HEK293T (cell line): ENCODE data around the gene EYS.

Experiments
- ARNT ChIP-seq: fragments of 450-650 bp; IDR thresholded peaks from 2 replicates; pipeline ENCODE4 v1.6.1; 2017; ENCODE audit warnings: mild to moderate bottlenecking
- BHLHE40 ChIP-seq: fragments of 450-650 bp; IDR thresholded peaks from 2 replicates; pipeline ENCODE4 v1.6.1; 2016; ENCODE audit warnings: mild to moderate bottlenecking, moderate library complexity, borderline replicate concordance
- FOXA1 ChIP-seq: fragments of 450-650 bp; IDR thresholded peaks from 2 replicates; pipeline ENCODE4 v1.6.1; 2016; ENCODE audit warnings: mild to moderate bottlenecking
- FOXM1 ChIP-seq: fragments of 450-650 bp; IDR thresholded peaks from 2 replicates; pipeline ENCODE4 v1.6.1; 2017; ENCODE audit warnings: mild to moderate bottlenecking, borderline replicate concordance
- NFRKB ChIP-seq: fragments of 450-650 bp; IDR thresholded peaks from 2 replicates; pipeline ENCODE4 v1.6.1; 2016; ENCODE audit warnings: mild to moderate bottlenecking, moderate library complexity
- SP1 ChIP-seq: fragments of 450-650 bp; IDR thresholded peaks from 2 replicates; pipeline ENCODE4 v1.6.1; 2017
- SUZ12 ChIP-seq: fragments of 450-650 bp; IDR thresholded peaks from 2 replicates; pipeline ENCODE4 v1.6.1; 2016; ENCODE audit warnings: mild to moderate bottlenecking
- ZNF384 ChIP-seq: fragments of 450-650 bp; IDR thresholded peaks from 2 replicates; pipeline ENCODE4 v1.6.1; 2016
- TF ChIP-seq, protein P1 (sequence below): fragments of 450-650 bp; IDR thresholded peaks from 2 replicates; pipeline ENCODE4 v1.6.1; 2016

DNA sequence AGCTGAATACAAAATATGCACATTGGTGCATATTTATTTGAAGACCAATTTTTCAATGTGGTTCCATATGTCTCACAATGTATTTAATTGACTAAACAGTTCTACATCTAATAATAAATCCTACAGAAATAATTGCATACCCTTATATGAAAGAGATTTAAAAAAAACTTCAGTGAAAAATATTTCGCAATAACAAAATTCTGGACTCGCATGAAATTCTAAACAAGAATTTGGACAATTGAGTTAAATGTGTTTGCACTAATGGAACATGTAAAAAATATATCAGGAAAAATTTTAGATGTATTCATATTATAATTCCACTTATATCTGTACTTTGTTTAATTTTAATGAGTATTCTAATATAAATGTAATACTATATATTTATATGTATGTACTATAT is 1003.1 kb downstream of the EYS start:
- no peak for TF ChIP-seq SP1
- TF ChIP-seq BHLHE40 = no peak
- TF ChIP-seq ARNT = no peak
- TF ChIP-seq FOXA1 = no peak
- TF ChIP-seq ZNF384 = no peak
- TF ChIP-seq NFRKB = no peak
- no peak for TF ChIP-seq SUZ12
- TF ChIP-seq FOXM1 = no peak
- TF ChIP-seq, protein P1, sequence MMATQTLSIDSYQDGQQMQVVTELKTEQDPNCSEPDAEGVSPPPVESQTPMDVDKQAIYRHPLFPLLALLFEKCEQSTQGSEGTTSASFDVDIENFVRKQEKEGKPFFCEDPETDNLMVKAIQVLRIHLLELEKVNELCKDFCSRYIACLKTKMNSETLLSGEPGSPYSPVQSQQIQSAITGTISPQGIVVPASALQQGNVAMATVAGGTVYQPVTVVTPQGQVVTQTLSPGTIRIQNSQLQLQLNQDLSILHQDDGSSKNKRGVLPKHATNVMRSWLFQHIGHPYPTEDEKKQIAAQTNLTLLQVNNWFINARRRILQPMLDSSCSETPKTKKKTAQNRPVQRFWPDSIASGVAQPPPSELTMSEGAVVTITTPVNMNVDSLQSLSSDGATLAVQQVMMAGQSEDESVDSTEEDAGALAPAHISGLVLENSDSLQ = no peak
